Activated CD8-positive, alpha-beta memory T cell treated with anti-CD3 and anti-CD28 coated beads for 48 hours (primary cell): ENCODE measurements around the gene AHCTF1.

Source experiments
- DNase-seq, 3 experiments: peaks; one replicate each; pipeline ENCODE4 v3.0.0-alpha.2; 2020; ENCODE audit warnings: low read depth in 2 of 3, low spot score in 2 of 3

Gene AHCTF1

DNA sequence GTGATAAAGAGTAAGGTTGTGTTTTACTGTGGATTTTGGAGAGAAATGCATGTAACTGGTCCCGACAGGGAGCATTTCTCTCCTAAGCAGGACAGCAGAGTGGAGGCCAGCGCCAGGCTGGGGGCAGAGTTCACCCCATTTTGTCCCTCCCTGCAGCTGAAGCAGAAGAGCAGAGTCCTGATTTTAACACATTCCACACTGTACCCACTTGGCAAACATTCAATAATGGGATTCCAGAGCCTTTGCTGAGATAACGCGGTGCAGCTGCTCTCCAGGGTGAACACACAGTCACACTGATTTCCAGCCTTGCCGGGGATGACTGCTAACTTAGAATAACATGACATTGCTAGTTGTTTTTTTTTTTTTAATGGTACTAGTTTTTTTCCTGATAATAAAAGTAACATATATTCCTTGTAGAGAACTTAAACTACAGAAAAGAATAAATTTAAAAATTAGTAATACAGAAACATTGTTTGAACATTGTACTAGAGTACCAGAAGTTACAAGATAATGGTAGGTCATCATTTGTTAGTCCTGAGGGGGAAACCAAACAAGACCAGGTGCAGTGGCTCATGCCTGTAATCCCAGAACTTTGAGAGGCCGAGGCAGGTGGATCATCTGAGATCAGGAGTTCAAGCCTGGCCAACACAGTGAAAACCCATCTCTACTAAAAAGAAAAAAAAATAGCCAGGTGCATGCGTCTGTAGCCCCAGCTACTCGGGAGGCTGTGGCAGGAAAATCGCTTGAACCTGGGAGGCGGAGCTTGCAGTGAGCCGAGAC, 130.3 kb downstream of the AHCTF1 start:
- DNase-seq = no peak

DNA sequence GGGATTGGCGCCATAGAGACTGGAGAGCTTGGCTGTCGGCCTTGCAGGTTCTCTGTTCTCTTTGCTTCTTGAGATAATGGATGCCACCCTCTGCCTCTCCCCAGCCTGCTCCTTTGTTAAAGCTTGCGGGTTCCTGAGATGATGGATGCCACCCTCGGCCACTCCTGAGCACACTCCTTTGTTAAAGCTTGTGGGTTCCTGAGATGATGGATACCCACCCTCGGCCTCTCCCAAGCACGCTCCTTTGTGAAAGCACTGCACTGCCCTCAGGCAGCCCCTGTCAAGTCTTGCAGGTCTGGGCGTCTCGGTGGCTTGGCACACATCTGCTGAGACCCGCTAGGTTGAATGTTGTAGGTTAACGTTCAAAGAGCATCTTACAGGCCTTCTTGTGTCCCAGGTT, 131.0 kb downstream of the AHCTF1 start:
- DNase-seq = no peak

DNA sequence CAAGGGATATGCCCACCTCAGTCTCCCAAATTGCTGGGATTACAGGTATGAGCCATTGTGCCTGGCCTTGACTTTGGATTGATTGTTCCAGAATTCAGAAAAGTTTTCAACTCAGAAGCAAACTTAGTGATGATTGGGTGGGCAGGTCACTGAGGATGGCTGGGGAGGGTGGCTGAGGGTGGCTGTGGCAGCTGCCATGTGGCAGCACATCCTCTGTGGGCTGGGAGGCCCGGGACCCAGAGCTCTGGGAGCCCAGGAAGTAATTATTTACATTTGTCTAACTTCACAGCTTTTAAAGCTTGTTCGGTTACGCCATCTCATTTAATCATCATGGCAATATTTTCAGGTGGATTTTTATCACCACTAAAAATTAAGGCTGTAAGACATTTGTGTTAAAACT, 131.4 kb downstream of the AHCTF1 start:
- no peak for DNase-seq

DNA sequence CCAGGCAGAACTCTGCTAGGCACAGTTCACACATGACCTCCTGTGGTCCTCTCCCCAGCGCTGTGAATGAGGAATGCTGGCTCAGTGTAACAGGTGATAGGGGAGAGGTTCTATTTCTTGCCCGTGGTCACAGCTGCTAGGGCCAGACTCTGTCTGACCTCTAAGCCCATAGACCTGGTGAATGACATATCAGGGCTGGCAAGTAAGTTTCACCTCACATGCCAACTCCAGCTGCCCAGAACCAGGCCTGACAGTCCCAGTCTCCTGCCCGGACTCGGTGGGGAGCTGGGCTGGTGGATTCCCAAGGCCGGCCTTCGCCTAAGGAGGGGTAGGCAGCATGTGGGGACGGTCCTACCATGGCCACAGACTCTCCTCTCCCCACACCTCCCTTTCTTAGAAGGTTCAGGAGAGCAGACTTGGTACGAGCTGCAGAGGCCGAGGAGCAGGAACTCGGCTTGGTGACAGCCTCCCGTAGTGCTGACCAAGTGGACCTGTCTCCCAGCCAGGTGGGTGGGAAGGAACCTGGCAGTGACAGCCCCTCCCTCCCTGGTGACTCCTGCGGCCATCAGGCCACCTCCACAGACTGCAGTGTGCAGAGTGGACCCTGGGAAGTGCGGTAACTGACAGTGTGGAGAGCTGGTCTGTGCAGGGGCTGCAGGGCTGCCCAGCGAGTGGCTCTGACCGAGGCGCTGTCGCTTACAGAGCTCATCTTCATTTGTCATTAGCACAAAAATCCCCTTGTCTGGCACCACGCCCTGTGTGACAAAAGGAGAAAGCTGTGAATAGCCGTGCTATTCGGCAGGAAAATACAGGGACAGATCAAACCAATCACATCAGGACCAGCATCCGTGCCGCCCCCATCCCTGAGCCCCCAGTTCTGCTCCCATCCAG, 132.9 kb downstream of the AHCTF1 start:
- no peak for DNase-seq

DNA sequence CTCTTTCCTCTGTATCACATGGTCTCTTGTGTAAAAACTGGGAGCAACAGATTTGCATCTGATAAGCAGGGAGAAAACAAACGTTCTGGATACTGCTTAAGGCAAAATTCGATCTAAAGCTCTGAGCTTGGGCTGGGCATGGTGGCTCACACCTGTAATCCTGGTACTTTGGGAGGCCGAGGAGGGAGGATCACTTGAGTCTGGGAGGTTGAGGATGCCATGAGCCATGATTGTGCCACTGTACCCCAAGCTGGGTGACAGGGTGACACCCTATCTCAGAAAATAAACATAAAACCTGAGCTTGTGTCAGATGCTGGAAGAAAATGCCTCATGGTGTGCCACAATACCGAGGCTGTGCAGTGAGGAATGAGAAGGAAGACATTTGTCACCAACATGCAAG, 133.6 kb downstream of the AHCTF1 start:
- DNase-seq = no peak

DNA sequence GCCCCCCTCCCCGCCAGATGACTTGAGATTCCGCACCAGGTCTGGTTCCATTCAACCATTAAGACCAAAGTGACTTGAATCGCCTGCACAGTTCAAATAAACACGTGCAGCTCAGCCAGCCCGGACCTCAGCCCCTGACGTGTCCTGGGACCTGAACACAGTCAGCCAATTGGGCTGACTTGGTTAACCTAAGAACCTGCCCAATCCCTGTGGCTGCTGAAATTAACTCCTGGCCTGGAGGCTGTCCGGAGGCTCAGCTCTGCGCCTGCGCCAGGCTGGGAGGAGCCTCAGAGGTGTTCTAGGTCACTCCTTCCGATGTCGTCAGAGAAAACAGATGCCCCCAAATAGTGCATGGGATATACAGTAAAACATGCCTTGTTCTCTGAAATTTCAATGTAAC, 134.2 kb downstream of the AHCTF1 start:
- DNase-seq = no peak

DNA sequence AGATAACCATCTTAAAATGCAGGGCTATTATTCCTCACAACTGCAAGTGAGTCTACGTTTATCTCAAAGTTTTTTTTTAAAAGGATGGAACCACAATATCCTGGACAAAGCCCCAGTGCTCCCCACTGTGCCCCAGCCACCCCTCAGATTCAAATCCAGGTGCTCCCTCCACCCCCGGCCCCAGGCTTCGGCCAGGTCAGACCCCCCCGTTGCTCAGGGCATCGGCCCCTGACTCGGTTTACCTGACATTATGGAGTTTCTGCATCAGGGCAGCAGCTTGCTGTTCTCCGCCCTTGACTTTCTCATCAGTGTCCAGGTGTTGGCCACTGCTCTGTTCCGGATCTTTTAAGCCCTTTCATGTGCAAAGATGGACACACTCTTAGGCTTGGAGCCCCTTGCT, 134.6 kb downstream of the AHCTF1 start:
- DNase-seq = no peak

DNA sequence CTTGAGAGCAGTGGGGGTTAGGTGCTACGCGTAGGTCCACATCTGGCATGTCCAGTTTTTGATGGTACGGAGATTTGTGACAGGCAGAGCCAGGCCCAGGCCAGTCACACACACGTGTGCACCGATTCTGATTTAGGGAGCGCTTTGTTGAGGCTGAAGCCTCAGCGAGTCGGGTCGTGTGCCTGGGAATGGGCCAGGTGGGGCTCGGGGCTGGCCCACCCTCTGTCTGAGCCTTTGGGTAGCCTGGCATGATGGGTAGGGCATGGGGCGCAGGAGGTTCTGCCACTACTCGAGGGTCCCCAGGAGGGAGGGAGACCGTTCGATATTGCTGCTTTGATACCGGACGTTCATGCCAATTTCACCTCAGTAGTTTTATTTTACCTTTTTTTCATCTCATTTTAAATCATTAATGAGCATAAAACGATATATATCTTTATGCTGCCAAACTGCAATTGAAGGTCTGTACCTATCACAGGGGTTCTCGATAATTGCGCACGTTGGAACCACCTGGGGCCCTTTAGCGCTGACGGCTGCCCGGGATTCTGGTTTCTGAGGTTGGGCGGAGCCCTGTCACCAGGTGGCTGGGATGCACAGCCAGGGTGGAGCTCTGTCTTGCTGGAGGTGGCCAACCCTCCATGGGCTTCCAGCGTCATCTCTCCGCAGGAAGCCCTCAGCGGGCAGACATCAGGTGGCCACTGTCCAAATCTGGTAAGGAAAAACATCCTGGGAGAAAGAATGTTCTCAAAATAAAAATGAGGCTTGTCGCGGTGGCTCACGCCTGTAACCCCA, 135.6 kb downstream of the AHCTF1 start:
- DNase-seq = no peak

DNA sequence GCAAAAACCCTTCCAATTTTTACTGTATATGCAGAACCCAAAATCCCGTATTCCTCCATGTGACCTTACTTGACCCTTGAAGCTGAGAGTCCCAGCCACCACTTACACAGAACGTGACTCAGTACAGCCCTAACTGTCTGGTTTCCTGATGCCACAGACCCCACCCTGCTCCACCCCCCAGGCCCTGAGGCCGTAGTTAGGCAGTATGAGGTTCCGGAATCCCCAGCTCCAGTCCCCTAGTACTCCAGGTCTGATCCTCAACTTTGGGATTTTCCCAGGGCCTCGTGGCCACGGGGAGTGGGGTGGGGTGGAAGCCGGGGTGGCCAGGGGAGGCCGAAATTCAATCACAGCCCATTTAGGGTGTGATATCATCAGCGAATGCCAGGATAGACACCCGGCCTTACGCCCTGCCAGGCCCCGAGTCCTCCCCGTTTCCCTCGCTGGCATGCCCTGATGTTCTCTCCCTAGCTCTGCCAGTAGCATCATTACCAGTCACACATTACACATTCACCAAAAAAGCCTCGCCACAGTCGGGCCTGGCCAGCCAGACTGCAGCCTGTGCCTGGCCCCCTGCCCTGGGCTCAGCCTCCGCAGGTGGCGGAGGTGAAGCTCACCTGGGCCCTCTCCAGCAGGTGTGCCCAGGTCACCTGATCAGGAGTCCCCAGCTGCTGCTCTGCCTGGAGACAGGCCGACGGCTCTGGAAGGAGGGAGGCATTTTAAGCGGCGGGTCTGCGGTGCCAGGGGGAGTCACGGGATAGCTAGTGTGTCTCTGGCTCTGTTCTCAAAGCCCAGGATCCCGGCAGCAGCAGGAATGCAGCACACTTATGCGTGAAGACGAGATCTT, 136.7 kb downstream of the AHCTF1 start:
- no peak for DNase-seq

DNA sequence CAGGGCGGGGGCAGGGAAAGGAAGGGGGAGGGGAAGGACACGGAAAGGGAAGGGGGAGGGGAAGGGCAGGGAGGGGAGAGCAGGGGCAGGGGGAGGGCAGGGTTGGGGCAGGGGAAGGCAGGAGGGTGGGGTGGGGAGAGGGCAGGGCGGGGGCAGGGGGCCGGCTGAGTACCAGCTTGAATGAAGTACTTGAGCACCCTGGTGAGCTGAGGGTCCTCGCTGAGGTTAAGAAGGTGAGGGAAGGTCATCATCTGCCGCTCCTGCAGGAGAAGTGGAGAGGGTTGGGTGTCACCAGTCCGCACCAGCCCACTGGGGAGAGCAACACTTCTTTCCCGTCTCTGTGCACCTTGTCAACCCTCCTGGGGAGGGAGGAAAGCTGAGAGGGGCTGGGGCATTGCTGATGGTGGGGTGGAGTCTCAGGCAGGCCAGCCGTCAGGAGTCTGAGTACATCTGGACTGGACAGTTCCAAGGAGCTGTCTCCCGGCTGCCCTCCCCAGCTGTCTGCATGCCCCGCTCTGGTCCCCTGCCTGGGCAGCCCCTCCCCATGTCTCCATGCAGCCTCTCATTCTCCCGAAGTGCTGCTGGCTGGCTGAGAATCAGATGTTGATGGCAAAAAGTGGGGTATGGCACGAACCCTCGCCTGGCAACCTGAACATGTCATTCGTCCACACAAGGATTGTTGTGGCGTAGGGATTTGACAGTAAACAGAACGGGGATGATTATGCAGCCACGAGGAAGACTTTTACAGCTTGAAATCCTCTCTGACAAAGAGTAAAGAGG, 137.5 kb downstream of the AHCTF1 start:
- DNase-seq = no peak

DNA sequence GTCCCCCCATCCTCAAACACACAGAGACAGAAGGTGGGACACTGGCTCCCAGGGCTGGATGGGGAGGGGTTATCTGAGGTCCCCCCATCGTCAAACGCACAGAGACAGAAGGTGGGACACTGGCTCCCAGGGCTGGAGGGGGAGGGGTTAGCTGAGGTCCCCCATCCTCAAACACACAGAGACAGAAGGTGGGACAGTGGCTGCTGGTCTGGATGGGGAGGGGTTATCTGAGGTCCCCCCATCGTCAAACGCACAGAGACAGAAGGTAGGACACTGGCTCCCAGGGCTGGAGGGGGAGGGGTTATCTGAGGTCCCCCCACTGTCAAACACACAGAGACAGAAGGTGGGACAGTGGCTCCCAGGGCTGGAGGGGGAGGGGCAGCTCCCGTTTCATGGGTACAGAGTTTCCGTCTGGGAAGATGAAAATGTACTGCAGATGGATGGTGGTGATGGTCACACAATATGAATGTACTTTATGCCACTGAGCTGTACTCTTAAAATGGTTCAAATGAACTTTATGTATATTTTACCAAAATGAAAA, 138.3 kb downstream of the AHCTF1 start:
- no peak for DNase-seq

DNA sequence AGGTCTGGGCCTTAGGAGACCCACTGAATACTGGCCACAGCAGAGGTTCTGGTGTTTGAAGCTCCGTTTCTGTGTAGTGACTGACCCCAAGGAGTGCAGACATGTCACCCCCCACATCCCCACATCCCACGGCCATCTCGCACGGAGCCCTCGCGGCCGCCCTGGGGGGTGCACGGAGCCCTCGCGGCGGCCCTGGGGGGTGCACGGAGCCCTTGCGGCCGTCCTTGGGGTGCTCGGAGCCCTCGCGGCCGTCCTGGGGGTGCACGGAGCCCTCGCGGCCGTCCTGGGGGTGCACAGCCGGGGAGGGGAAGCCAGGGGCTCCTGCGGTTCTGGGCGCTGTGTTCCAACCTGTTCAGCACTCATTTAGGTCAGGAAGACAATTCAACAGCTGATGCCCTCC, 139.1 kb downstream of the AHCTF1 start:
- DNase-seq = no peak

DNA sequence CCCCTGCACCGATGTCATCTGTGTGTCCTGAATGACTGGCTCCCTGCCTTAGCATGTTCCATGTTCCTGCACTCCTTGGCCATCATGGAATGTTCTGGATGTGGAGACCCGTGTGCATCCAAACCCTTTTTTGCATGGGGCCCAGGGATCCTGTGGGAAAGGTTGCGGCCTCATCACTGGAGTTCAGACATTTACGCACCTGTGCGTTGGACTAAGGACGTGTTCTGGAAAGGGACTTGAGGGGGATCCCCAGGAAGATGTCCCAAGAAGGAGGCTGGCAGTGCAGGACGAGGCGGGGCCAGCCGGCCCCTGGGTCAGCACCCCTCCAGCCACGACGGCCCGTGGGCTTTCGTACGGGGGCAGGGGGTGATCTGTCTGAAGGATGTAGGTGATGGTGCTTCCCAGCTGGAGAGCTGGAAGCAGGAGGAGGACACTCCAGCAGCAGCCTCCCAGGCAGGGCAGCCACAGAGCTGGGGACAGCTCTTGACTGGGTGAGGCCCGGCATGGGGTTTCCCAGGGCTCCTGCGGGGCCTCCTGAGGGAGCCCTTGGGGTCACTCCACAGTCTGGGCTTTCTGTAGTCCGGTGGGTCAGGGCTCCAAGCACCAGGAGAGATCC, 140.3 kb downstream of the AHCTF1 start:
- no peak for DNase-seq

DNA sequence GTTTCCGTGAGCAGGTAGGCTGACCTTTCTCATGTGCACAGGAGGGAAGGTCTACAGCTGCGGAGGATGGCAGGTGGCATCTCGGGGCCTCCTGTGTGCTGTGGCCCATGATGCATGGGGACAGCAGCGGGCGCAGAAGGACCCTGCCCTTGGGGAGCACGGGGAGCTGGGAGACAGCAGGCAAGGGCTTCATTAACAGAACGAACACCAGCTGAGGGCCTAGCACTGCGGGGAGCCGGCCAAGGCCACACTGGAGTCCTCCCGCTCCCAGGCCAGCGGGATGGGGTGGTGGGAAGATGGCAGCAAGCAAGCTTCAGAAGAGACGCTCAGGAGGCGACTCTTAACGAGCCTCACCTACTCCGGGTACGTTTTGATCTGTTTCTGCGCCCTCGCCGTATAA, 140.9 kb downstream of the AHCTF1 start:
- DNase-seq = no peak

DNA sequence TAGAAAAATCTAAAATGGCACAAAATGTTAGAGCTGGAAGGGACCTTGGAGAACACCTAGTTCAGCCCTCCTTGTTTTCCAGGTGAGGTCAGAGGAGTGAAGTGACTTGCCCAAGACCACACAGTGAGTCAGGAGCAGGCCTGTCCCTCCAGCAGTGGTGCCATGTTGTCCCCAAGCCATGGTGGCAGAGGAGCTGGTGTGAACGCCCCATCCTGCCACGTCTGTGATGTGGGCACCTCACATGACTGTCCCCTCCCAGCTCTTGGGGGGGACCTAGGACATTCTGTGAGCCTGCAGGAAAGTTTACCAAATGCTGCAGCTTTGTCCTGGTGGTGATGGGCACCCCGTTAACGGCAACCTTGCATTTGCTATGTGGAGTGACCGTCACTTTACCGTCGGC, 141.4 kb downstream of the AHCTF1 start:
- no peak for DNase-seq

DNA sequence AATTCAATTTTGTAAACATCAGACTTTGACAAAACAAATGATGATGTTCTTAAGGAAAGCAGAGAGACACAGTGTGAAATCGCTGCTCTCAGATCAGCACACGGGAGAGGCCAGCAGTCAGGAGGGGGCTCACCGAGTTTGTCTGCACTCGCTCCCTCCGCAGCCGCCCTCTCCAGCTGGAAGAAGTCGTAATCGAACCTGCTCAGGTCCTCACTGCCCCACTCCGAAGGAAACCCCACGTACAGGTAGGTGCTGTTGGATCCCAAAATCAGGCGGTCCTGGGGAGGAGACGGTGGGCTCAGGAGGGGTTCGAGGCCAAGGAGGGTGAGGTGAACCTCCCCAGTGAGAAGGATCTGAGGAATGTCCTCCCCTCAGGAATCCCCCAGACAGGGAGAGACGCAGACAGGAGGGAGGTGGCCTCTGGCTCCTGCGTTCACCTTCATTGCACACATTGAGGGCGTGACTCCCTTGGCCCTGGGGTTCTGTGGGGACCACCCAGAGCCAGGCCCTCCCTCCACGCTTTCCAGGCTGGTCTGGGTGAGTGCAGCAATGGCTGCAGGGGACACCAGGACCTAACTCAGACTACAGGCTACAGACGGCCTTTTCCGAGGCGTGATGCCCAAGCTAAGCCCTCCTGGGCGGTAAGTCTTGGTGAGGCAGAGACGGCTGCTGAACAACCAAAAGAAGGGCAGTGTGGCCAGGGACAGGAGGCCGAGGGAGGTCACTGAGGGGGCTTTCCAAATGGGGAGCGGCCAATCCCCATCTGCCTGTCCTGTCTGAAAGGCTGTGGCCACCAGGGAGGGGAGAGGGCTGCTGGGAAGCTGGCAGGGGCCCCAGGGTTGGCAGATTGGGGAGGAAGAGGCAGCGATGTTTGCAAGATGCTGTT, 142.1 kb downstream of the AHCTF1 start:
- DNase-seq = no peak
